ENCODE measurements around the gene SASH1.
"Not testable (repeated sequence)": the region's sequence is repeated elsewhere in the genome, so short reads cannot be mapped to it uniquely, and the experiment has no call there.

The SASH1 gene

DNA sequence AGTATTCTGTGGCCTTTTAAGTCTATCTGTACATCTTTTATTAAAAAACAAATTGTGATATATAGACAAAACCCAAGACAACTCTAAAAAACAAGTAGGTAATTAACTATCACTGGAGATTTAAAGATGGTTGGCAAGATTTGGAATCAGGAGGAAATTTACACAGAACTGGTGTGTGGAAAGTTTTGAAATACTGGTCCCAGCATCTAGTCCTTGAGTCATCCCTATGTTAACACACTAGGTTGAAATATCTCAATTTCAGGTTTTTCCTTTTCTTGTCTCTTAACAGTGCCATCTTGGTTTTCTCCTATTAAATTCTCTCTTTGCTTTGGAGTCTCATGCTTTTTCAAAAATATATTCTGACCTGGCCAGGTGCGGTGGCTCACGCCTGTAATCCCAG, 27.5 kb downstream of the SASH1 start:
- DNase-seq, result no peak

DNA sequence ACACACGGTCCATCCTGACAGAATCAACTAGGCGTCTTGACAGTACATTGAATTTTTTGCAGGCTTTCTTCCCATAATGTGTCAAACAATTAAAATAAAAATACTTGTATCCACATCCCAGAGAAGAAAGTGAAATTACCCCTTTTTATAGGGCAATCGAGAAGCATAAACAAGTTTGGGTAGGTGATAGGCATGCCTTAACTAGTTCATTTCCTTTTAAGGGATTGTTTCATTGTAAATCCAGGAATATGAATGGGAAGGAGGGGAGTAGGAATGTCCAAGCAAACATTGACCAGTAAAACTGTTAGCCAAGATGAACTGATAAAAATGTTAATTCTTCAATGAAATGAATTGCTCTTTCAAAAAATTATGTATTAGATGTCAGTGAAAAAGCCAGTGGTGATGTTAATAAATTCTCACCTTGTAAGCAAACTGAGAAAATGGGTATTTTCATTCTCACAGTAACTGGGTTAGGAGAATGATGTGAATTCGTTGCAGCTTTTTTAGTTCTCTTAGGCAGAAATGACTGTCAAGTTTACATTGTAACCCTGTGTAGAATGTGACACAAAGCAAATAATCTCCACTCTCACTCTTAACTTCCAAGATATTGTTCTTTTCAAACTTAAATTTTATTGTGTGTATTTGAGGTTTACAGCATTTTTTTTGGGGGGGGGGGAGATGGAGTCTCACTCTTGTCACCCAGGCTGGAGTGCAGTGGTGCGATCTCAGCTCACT, 31.6 kb downstream of the SASH1 start:
- DNase-seq, result no peak

DNA sequence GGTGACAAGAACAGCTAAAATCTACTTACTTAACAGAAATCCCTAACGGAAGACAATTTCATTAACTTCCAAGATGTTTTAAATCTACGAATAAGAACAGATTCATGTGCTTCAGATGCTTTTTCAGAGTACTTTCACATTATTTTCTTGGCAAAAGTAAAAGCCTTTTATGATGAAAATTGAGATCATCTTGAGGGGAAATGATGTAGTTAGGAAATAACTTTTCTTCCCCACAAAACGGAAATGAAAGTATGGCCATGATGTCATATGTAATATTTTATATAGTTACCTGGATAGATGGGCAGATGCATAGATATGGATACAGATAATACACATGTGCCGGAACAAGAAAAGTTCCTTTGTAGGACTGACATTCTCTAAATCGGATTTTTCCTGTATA, 32.8 kb downstream of the SASH1 start:
- DNase-seq, result no peak

GRCh38 chr6:148379481-148379880, 36.8 kb downstream of the SASH1 start:
- no peak for DNase-seq

DNA sequence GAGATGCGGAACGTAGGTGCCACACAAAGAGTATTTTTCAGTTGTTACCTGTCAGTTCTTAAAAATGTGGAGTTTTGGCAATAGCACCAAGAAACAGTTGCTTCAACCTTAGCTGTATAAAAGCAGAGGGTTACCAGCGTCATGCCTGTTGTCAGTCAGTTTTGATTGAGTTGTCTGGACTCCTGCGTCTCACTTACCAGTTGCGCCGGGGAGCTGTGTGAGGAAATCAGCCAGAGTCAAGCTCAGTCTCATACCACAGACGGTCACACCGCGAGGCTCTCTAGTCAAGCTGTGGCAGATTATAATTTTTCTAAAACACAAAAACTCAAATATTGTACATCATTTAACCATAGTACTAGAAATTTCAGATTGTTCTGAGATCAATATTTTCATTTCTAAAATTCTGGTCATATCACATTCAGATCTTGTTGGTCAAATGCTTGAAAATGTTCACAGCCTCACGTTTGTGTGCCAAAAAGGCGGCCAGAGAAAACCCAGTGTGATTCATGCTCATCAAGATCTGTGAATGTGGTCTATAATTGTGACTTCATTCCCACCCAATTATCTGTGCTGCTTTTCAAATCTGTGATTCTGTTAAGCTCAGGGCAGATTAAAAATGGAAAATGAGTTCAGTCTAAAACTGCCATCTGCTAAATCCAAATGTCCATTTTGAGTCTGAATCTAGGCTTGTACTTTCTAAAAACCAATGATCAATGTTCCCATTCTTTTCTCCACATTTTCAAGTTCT, 37.5 kb downstream of the SASH1 start:
- no peak for DNase-seq

- not testable (repeated sequence) for DNase-seq
Measured at GRCh38 chr6:148382051-148382450, 39.4 kb downstream of the SASH1 start.

- no peak for DNase-seq
Measured at GRCh38 chr6:148382861-148383260, 40.2 kb downstream of the SASH1 start.

DNA sequence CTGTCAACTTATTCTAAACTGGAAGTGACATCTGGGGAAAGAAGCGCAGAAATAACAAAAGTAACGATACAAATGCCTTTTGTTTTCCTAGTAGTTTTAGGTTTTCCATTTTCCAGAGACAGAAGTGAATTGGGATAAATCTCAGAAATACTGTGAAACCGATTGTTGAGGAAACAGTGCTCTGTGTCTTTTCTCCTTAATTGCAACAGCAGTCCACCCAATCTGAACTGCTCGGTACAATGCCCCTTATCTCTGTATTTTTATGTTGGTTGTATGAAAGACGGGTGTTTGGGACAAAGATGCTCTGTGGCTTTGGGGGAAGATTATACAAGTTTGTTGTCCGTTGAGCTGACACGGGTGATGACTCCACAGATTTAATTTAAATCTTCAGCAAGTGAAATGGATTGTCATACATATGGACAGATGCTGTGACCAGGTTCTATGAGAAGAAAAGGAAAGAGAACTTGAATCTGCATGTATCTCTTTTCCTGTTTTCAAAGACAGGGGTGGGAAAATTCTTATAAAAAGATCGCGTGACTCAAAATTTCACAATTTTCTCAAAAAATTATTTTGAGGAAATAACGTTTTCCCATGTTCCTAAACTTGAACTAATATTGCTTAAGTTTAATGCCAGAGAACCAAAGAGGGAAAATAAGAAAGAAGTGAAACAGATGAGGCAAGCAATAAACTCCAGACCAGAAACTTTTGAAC, 41.2 kb downstream of the SASH1 start:
- no peak for DNase-seq

- no peak for DNase-seq
Measured at GRCh38 chr6:148385379-148385778, 42.7 kb downstream of the SASH1 start.

DNA sequence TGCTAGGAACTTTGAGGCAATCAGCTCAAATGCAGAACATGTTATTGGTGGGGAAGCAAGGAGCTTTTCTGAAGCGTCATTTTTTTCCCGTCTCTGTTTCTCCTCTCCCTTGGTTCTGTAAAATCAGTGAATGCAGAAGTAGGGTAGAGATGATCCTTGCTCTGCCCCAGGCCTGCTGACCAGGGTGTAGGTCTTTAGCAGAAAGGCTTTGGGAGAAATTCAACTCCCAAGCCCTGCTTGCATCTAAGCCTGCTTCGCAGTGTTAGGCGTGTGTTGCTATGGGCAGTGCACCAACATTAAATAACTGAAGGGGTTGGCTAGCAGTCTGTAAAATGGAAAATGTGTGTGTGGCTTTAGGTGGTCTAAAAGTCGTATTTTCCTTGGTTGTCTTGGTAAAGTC, 45.9 kb downstream of the SASH1 start:
- no peak for DNase-seq

DNA sequence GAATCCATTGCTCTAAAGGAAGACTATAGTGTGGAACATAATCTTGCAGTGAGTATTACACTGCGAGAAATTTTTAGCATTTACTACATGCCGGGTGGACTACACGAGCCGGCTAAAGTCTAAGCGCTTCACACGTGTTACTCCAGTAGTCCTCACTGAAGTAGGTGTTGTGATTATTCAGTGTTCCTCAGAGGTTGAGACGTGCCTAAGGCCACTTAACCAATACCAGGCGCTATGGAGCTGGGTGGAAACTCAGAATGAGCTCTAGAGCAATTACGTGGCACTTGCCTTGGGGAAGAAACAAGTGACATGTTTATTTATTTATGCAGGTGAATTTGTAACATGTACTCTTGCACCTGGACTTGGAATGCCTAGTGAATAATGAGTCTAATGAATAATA, 46.4 kb downstream of the SASH1 start:
- no peak for DNase-seq

DNA sequence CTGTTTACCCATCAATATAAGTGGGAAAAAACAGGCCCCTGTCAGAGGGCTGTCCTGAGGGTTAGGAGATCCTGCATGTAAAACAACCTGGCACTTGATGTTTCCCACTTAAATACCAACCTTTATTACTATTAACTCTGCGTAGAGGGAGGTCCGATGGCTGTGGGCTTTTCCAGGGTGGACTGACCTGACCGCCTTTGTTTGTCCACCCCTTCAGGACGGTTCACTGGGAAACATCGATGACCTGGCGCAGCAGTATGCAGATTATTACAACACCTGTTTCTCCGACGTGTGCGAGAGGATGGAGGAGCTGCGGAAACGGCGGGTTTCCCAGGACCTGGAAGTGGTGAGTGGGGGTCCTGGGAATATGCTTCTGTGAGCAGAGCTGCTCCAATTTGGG, 47.3 kb downstream of the SASH1 start:
- DNase-seq, result no peak

GRCh38 chr6:148392127-148392526, 49.5 kb downstream of the SASH1 start:
- not testable (repeated sequence) for DNase-seq

DNA sequence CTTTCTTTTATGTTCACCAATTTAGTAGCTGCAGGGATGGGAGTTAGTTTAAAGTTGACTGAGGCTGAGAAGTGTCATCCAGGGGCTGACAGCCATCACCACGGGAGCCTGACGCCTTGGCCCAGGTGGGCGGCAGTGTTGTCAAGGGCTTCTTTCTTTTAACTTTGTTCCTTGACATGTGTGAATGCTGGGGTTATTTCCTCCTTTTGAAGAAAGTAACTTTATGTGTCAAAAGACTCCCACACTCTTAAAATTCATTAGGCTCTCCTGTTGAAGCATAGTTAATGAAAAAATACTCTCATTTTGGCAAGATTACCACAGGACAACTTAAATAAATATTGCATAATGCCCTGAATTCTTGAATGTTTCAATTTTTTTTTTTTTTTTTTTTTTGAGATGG, 50.0 kb downstream of the SASH1 start:
- no peak for DNase-seq

DNA sequence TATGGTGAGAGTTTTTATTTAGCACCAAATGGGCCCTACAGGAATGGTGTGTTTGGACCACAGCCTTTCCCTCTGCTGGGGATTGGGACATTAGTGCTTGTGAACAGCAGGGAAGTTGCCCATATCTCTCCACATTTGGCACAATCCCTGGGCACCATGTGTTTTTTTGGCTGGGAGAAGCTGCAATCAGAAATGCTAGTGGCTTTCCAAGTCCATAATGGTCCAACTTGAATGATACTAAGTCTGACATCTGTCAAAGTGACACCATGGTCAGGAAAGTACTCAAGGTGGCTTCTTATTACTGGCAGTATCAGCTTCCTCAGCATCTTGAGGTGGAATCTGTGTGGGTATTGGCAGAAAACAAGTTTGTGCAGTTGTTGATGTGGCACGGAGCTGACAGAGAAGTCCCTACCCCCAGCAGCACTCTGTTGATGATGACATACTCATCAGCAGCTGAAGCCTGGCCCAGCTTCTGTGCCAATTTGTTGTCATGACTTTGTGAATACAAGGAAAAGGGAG, 53.0 kb downstream of the SASH1 start:
- DNase-seq, result no peak

DNA sequence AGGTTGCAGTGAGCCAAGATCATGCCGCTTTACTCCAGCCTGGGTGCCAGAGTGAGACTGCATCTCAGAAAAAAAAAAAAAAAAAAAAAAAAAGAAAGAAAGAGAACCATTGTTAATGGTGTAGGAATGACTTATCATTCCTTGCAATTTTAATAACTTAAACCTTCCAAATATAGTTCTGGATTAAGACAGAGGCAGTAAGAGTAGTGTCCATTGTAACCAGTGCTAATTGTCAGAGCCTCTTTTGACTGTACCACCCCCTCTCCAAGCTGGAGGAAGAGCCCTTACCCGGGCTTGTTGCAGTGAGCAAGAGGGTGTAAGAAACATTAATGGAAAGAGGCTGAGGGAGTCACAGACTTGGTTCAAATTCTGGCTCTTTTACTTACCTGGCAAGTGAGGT, 53.8 kb downstream of the SASH1 start:
- no peak for DNase-seq

- no peak for DNase-seq
Measured at GRCh38 chr6:148396926-148397325, 54.3 kb downstream of the SASH1 start.

- DNase-seq, result no peak
Measured at GRCh38 chr6:148398244-148398643, 55.6 kb downstream of the SASH1 start.

GRCh38 chr6:148398678-148399077, 56.0 kb downstream of the SASH1 start:
- DNase-seq, result no peak

- no peak for DNase-seq
Measured at GRCh38 chr6:148401571-148401970, 58.9 kb downstream of the SASH1 start.

DNA sequence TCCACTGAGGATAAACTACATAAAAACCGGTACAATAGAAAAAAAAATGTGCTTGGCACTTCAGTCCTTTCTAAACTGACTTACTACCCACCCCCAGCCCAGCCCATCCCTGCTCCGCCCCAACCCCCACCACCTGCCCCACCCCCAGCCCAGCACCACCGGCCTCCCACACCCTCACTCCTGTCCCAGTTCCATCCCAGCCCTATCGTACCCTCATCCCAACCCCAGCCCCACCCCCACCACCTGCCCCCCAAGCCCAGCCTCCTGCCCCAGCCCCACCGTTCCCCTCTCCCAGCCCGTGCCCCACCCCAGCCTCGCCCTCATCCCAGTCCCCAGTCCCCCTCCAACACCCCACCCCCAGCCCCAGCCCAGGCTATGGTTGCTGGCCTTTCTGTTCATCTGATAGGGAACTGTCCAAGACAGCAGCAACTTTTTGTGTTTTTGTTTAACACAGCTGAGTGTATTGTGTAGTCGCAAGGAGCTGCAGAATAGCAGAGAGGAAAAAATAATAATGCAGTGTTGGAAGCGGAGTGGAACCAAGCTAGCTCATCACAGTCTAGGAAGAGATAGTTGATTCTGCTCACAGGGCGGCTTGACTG, 61.9 kb downstream of the SASH1 start:
- no peak for DNase-seq

GRCh38 chr6:148405894-148406293, 63.3 kb downstream of the SASH1 start:
- no peak for DNase-seq

Measured in EL (cell line).